ENCODE data around the gene DNAH8.
"Not testable (repeated sequence)": the region's sequence is repeated elsewhere in the genome, so short reads cannot be mapped to it uniquely, and the experiment has no call there.

The DNAH8 gene

DNA sequence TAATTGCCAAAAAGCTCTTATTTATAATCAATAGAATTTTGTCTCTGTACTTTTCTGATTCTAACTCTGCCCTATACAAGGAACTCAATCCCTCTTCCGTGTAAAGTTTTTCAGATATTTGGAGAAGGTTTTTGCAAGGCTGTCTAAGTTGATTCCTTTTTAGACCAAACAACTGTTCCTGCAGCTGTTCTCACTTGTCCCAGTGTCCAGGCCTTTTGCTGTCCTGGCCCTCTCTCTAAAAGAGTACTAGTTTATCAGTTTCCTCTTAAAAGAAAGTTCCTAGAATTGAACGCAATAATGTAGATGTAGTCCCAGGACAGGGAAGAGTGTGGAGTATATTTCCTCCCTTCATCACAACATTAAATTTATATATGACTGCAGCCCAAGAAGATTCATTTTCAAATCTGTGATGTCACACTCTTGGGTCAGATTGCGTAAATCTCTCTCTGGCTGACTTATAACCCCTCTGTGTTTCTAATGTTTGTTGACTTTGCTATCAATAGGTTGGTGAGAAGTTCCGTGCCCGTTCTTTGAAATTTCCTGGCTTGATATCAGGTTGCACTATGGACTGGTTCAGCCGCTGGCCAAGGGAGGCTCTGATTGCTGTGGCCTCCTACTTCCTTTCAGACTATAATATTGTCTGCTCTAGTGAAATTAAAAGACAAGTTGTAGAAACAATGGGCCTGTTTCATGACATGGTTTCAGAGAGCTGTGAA, 194.1 kb downstream of the DNAH8 start:
- H3K27me3 ChIP-seq (ENCODE audit: low read depth, low read length) = peaks cover 8% of the 10 kb centered on the region; the same call in 1 of the 2 replicates
- no peak overlapping the region for H3K4me3 ChIP-seq (ENCODE audit: low read length)
- TF ChIP-seq EZH2phosphoT487 (IDR thresholded peaks at IDR 0.05; ENCODE audit: low read depth) = no peak
- TF ChIP-seq, protein P1, sequence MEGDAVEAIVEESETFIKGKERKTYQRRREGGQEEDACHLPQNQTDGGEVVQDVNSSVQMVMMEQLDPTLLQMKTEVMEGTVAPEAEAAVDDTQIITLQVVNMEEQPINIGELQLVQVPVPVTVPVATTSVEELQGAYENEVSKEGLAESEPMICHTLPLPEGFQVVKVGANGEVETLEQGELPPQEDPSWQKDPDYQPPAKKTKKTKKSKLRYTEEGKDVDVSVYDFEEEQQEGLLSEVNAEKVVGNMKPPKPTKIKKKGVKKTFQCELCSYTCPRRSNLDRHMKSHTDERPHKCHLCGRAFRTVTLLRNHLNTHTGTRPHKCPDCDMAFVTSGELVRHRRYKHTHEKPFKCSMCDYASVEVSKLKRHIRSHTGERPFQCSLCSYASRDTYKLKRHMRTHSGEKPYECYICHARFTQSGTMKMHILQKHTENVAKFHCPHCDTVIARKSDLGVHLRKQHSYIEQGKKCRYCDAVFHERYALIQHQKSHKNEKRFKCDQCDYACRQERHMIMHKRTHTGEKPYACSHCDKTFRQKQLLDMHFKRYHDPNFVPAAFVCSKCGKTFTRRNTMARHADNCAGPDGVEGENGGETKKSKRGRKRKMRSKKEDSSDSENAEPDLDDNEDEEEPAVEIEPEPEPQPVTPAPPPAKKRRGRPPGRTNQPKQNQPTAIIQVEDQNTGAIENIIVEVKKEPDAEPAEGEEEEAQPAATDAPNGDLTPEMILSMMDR (IDR thresholded peaks at IDR 0.05; ENCODE audit: low read depth, low read length) = no peak
- H3K4me1 ChIP-seq (ENCODE audit: low read length) = no peaks in the 10 kb centered on the region
- no peak overlapping the region for H3K9ac ChIP-seq (ENCODE audit: low read length)
- H3K9me3 ChIP-seq (ENCODE audit: insufficient read depth, low read length) = no peaks in the 10 kb centered on the region
- no peaks in the 10 kb centered on the region for H3K36me3 ChIP-seq (replicated peaks; ENCODE audit: low read depth, low read length)
- no peak overlapping the region for H3K4me2 ChIP-seq (ENCODE audit: low read length)
- no peak overlapping the region for H2AFZ ChIP-seq (ENCODE audit: low read depth, low read length)
- no peaks in the 10 kb centered on the region for H3K79me2 ChIP-seq (ENCODE audit: low read length)
- no peaks in the 10 kb centered on the region for H4K20me1 ChIP-seq (ENCODE audit: insufficient read depth, low read length)
- H3K27ac ChIP-seq (ENCODE audit: low read length) = no peak overlapping the region

DNA sequence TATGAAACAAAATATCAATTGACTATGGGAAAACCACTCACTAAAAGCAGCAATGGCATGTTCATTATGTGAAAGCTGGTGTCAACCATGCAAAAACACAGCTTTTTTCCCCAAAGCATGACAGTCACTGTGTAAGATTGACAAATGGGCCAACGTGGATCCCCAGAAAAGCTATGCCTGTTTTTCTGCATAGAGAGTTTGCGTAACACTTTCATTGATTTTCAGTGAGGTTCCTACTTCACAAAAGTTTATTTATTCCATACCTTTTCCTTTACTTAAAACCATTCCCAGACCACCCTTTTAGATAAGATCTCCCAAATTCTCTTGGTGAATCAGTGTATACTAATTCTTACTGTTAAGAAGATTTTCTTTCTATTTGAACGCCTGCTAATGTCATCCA, 195.1 kb downstream of the DNAH8 start:
- Histone ChIP-seq H3K9me3 (ENCODE audit: insufficient read depth, low read length) (no peaks in the 10 kb centered on the region), H3K79me2 (ENCODE audit: low read length) (no peaks in the 10 kb centered on the region), H3K4me2 (ENCODE audit: low read length) (no peak overlapping the region), H3K4me1 (ENCODE audit: low read length) (no peaks in the 10 kb centered on the region), H3K9ac (ENCODE audit: low read length) (no peak overlapping the region), H3K4me3 (ENCODE audit: low read length) (no peak overlapping the region), H4K20me1 (ENCODE audit: insufficient read depth, low read length) (no peaks in the 10 kb centered on the region), H3K27ac (ENCODE audit: low read length) (no peak overlapping the region), H3K27me3 (ENCODE audit: low read depth, low read length) (peaks cover 5% of the 10 kb centered on the region; the same call in 1 of the 2 replicates), H2AFZ (ENCODE audit: low read depth, low read length) (no peak overlapping the region), H3K36me3 (replicated peaks; ENCODE audit: low read depth, low read length) (no peaks in the 10 kb centered on the region)
- TF ChIP-seq, protein P1 (IDR thresholded peaks at IDR 0.05; ENCODE audit: low read depth, low read length) = no peak

DNA sequence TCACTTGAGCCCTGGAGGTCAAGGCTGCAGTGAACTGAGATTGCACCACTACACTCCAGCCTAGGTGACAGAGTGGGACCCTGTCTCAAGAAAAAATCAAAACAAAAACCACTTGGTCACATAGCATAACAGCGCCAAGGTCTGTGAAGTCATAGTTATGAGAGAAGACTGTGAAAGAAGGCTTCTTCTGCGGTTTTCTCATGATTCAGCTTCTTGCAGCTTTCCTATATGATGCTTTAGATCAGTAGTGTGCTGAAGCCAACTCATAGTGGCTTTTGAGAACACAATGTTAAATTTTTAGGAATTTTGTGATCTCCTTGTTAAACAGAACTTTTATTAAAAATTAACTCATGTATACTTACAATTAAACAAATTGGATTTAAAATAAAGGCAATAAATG, 197.3 kb downstream of the DNAH8 start:
- Histone ChIP-seq H3K9ac (ENCODE audit: low read length) (no peak overlapping the region), H3K79me2 (ENCODE audit: low read length) (no peaks in the 10 kb centered on the region), H2AFZ (ENCODE audit: low read depth, low read length) (no peak overlapping the region), H4K20me1 (ENCODE audit: insufficient read depth, low read length) (no peaks in the 10 kb centered on the region), H3K27me3 (ENCODE audit: low read depth, low read length) (peaks cover 4% of the 10 kb centered on the region; the same call in 1 of the 2 replicates), H3K27ac (ENCODE audit: low read length) (no peak overlapping the region), H3K36me3 (replicated peaks; ENCODE audit: low read depth, low read length) (no peaks in the 10 kb centered on the region), H3K9me3 (ENCODE audit: insufficient read depth, low read length) (no peaks in the 10 kb centered on the region), H3K4me2 (ENCODE audit: low read length) (no peak overlapping the region), H3K4me3 (ENCODE audit: low read length) (no peak overlapping the region), H3K4me1 (ENCODE audit: low read length) (no peaks in the 10 kb centered on the region)
- TF ChIP-seq EZH2phosphoT487 (IDR thresholded peaks at IDR 0.05; ENCODE audit: low read depth) = no peak
- TF ChIP-seq, protein P1 (IDR thresholded peaks at IDR 0.05; ENCODE audit: low read depth, low read length) = no peak

DNA sequence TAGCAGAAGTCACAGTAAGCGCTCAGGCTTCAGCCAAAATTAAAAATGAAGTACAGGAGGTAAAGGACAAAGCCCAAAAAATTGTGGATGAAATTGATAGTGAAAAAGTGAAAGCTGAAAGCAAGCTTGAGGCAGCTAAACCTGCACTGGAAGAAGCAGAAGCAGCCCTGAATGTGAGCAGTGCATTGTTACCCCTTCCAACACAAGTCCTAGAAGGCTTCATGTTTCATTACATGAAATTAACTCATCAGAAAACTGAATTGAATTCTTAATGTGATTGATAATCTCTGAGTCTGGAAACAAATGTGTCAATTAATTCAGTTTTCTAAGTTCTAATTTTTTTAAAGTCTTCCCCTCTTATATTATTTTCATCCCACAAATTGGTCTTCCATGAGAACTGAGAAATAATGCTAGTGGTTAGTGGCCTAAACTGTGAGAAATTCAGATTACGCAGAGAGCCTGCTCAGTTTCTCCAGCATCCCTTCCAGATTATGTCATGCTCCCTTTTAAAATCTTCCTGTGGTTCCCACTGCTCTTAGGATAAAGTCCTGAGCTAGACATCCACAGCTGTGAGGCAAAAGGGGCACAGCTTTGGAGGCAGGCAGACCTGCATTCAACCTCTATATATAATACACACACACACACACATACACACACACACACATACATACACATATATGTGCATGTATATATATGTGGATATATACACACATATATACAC, 200.3 kb downstream of the DNAH8 start:
- Histone ChIP-seq H3K79me2 (ENCODE audit: low read length) (no peaks in the 10 kb centered on the region), H3K27ac (ENCODE audit: low read length) (no peak overlapping the region), H3K4me3 (ENCODE audit: low read length) (no peak overlapping the region), H3K36me3 (replicated peaks; ENCODE audit: low read depth, low read length) (no peaks in the 10 kb centered on the region), H3K4me1 (ENCODE audit: low read length) (no peaks in the 10 kb centered on the region), H3K4me2 (ENCODE audit: low read length) (no peak overlapping the region), H3K9me3 (ENCODE audit: insufficient read depth, low read length) (no peaks in the 10 kb centered on the region), H2AFZ (ENCODE audit: low read depth, low read length) (no peak overlapping the region), H3K9ac (ENCODE audit: low read length) (no peak overlapping the region), H3K27me3 (ENCODE audit: low read depth, low read length) (no peaks in the 10 kb centered on the region), H4K20me1 (ENCODE audit: insufficient read depth, low read length) (no peaks in the 10 kb centered on the region)
- TF ChIP-seq EZH2phosphoT487 (IDR thresholded peaks at IDR 0.05; ENCODE audit: low read depth) = no peak
- TF ChIP-seq, protein P1 (IDR thresholded peaks at IDR 0.05; ENCODE audit: low read depth, low read length) = no peak

DNA sequence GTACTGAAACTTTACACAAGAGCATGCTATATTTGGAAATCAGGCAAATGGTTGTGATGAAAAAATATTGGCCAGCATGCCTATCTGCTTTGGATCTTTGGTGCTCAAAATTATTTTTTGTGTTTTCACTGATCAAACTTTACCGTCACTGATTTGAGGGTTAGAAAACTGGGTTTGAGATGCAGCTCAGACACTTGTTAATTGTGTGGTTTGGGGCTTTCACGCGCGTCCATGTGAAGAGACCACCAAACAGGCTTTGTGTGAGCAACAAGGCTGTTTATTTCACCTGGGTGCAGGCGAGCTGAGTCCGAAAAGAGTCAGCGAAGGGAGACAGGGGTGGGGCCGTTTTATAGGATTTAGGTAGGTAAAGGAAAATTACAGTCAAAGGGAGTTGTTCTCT, 206.4 kb downstream of the DNAH8 start:
- not testable (repeated sequence) for H3K9me3 ChIP-seq (ENCODE audit: insufficient read depth, low read length); H3K4me1 ChIP-seq (ENCODE audit: low read length); H3K4me2 ChIP-seq (ENCODE audit: low read length); H3K4me3 ChIP-seq (ENCODE audit: low read length); H3K27me3 ChIP-seq (ENCODE audit: low read depth, low read length); H3K36me3 ChIP-seq (replicated peaks; ENCODE audit: low read depth, low read length); H3K79me2 ChIP-seq (ENCODE audit: low read length); H3K27ac ChIP-seq (ENCODE audit: low read length); H2AFZ ChIP-seq (ENCODE audit: low read depth, low read length); H3K9ac ChIP-seq (ENCODE audit: low read length); H4K20me1 ChIP-seq (ENCODE audit: insufficient read depth, low read length)

Measured in OCI-LY3 (cell line).